Measurements from ENCODE around the gene DROSHA.
A peak's percentile ranks its signal among the peaks of the same experiment; 100 is the strongest.
"Not testable (repeated sequence)": the region's sequence is repeated elsewhere in the genome, so short reads cannot be mapped to it uniquely, and the experiment has no call there.

The DROSHA gene, protein sequence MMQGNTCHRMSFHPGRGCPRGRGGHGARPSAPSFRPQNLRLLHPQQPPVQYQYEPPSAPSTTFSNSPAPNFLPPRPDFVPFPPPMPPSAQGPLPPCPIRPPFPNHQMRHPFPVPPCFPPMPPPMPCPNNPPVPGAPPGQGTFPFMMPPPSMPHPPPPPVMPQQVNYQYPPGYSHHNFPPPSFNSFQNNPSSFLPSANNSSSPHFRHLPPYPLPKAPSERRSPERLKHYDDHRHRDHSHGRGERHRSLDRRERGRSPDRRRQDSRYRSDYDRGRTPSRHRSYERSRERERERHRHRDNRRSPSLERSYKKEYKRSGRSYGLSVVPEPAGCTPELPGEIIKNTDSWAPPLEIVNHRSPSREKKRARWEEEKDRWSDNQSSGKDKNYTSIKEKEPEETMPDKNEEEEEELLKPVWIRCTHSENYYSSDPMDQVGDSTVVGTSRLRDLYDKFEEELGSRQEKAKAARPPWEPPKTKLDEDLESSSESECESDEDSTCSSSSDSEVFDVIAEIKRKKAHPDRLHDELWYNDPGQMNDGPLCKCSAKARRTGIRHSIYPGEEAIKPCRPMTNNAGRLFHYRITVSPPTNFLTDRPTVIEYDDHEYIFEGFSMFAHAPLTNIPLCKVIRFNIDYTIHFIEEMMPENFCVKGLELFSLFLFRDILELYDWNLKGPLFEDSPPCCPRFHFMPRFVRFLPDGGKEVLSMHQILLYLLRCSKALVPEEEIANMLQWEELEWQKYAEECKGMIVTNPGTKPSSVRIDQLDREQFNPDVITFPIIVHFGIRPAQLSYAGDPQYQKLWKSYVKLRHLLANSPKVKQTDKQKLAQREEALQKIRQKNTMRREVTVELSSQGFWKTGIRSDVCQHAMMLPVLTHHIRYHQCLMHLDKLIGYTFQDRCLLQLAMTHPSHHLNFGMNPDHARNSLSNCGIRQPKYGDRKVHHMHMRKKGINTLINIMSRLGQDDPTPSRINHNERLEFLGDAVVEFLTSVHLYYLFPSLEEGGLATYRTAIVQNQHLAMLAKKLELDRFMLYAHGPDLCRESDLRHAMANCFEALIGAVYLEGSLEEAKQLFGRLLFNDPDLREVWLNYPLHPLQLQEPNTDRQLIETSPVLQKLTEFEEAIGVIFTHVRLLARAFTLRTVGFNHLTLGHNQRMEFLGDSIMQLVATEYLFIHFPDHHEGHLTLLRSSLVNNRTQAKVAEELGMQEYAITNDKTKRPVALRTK (N-terminal part only)
- total RNA-seq: 14.0 to 30.1 reads per million in 2 donors

DNA sequence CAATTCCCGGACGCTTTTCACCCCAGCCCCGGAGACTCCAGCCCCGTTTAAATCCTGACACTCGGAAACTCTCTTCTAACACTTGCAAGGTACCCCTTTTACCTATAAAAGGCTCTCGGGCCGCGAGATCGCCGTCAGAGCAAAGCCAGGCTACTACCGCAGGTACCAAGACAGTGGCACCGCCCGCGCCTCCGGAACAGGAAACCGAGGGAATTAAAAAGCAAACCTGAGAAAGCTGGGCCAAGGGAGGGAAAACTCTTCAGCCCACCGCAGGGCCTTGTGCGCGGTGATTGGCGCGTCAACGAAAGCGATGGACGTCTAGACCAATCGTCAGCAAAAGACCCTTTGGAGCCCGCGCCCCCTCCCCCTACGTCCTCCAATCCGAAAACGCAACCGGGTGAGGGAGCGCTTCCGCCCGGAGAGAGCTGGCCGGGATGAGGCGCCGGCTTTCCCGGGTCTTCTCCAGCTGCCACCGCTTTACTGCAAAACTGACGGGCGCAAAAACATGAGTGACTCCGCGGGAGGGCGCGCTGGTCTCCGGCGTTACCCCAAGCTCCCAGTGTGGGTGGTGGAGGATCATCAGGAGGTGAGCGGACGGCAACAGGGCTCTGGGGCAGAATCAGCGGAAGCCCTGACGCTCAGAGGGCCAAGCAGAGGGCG lies at the start of gene DROSHA, which contains the start of gene C5orf22:
Gene DROSHA, minus strand, starts transcription at position 206 of the 660 bp plus-strand sequence. CDS start 3,034 bp downstream, outside the sequence.
Gene C5orf22, plus strand, starts transcription at position 414 of the 660 bp plus-strand sequence. Its CDS starts 92 bp downstream, at position 506.
- peak; percentile 72 to 97 (median 86) for DNase-seq

DNA sequence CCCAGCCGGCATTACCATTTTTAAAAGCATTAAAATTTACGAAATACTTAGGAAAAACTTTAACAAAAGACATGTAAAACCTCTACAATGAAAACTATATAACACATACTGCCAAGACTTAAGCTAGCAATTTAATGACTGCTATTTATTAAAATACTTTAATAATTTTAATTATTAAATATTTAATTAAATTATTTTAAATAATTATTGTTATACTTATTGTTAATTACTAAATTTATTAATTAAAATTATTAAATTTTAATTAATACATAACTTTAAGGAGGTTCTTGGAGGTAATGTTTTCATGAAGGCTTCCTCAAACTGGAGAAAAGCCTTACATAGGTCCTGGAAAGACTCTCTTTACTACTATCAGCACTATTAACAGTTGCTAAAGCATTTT lies 47.7 kb upstream of the DROSHA start:
- no peak for DNase-seq

DNA sequence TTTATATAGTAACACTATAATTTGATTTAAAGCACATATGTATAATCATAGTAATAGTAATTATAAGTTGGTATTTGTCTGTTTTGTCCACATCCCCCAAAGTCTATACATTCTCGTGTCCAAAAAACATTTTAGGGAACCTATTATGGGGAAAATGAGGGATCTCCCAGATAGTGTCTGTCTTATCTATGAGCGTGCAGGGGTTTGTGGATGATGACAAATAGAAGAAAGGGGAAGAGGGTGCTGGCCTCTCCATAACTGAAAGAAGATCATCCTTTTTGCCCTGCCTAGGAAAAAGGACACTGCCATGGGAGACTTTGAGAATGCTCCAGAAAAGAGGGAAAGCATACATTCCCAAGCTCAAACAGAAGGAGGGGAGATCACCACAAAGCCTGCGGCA lies 45.5 kb upstream of the DROSHA start:
- DNase-seq: no peak

DNA sequence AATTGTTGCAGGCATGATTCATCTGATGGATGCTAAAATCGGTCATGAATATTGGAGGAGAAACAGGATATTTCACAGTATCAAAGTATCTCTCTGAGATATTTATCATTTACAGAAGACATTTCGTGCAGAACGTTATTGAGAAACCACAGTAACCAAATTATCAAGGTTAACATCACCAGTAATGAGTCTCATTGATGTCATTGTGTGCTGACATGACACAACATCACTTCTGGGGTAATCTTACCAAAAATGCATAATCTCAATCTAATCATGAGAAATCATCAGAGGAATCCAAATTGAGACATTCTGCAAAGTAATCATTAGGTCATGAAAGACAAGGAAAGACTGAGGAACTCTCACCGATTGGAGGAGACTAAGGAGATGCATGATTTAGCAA lies 42.9 kb upstream of the DROSHA start:
- DNase-seq: peak in 1 of 5 experiments; percentile 94

DNA sequence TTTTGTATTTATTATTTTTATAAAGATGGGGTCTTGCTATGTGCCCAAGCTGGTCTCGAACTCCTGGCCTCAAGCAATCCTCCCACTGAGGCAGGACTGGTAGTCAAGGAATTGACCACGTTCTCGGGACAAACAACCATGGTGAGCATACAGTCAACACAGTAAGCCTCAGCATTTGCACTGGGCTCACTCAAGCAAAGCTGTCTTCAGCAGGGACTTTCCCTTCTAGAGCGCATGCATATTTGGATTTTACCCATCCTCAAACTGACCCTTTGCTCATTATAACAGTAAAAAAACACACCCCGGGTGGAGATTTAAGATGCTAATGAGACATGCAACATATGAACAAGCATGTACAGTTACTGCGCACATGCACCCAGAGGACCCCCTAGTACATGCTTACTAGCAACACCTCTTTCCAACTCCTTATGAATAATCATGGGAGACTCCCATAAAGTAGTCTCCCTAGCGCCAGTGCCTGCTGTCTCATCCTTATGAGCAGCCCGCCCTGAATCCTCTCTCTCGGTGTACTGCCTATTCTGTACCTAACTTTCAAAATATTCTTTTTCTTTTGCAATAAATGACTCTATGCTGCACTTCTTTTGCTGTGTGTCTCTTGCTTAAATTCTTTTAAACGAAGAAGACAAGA lies 41.7 kb upstream of the DROSHA start:
- DNase-seq: peak in 1 of 5 experiments; percentile 58

DNA sequence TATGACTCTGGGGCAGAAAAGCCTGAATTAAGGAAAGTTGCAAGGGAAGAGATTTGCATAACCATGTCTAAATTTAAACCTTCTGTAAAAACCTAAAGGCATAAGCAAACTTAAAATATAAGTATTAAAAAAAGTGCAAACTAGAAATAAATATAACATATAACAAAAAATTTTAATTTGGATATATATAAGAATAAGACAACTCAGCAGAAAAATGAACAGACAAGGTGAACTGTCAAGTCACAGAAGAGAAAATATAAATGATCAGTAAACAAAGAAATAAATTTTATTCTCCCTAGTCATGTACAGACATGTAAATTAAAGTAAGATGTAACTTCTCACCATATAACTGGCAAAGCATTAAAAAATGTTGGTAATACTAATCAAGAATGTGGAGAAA lies 37.2 kb upstream of the DROSHA start:
- no peak for DNase-seq

DNA sequence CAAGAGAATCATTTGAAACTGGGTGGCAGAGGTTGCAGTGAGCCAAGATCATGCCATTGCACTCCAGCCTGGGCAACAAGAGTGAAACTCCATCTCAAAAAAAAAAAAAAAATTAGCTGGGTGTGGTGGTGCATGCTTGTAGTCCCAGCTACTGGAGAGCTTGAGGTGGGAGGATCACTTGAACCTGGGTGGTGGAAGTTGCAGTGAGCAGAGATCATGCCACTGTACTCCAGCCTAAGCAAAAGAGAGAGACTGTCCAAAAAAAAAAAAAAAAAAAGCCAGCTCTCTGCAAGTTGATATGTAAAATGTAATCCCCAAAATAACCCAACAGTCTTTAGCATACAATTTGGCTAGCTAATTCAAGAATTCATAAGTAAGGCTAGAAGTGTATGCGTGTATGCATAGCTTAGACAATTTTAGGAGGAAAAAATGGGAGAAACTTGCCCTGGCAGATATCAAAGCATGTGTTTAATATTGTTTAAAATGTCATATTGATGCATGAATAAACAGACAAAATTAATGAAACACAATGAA lies 36.5 kb upstream of the DROSHA start:
- no peak for DNase-seq

DNA sequence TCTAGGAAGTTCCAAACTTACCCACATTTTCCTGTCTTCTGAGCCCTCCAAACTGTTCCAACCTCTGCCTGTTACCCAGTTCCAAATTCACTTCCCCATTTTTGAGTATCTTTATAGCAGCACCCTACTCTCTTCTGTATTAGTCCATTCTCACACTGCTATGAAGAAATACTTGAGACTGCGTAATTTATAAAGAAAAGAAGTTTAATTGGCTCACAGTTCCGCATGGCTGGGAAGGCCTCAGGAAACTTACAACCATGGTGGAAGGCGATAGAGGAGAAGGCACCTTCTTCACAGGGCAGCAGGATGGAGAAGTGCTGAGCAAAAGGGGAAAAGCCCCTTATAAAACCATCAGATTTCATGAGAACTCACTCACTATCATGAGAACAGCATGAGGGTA lies 34.5 kb upstream of the DROSHA start:
- DNase-seq: not testable (repeated sequence)

DNA sequence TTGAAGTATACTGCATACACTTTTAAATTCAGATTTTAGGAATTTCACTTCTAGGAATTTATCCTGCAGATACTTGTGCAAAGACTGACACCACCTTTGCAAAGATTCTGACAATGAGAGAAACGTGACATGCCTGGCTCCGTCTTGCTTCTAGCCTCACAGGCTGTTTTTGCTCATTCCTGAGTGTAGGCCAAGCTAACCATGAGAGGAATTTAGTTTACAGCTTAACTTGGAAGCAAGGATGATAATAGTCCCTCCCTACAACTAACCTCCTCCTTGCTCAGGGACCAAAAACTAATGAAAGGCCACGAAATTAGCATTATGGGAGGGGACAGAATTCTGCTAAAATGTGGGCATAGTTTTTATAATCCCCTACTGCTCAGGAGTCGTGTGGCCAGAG lies 31.3 kb upstream of the DROSHA start:
- no peak for DNase-seq

DNA sequence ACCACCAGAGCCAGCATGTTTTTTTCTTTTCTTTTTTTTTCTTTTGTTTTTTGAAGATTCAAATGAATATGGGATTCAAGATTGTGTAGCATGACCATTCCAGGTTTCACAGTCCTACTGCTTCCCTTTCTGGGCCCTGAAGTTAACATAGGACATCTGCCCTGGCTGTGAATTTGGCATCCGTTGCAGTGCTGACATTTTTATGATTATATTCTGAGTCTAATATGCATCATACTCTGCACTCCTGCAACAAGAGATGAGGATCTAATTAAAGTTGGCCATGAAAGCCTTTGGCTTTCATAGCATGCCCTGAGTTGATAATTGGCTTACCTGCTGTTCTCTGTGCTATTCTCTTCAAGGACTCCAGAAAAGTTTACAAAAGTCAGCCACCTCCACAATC lies 30.1 kb upstream of the DROSHA start:
- no peak for DNase-seq

DNA sequence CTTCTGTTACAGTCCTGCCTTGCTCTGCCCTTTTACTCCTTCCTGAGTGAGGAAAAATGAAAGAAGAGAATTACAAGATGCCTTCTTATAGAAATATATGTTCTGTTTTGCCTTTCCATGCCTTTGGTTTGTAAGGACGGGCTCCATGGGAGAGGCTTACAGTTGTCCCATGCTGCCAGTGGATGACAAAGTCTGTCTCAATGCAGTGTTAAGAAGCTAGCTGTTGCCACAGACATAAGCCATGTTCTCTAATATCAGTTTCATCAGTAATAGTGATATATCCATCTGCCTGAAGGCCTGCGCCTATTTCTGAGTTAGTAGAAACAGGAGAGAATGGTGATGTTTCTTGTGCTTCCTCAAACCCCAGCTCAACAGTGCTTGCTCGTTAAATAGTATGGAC lies 28.0 kb upstream of the DROSHA start:
- no peak for DNase-seq

DNA sequence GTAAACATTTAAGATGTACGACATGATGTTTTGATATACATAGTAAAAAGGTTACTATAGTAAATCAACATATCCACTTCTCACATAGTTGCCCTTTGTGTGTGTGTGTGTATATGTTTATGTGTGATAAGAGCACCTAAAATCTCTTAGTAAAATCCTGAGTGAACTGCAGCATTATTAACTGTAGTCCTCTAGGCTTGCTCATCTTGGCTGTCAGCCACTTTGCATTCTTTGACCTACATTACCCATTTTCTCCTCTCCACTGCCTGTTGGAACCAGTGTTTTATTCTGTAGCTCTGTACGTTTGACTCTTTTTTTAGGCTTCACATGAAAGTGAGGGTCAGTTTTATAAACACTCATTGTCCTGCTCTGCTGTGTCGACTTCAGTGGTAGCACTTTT lies 24.6 kb upstream of the DROSHA start:
- no peak for DNase-seq

DNA sequence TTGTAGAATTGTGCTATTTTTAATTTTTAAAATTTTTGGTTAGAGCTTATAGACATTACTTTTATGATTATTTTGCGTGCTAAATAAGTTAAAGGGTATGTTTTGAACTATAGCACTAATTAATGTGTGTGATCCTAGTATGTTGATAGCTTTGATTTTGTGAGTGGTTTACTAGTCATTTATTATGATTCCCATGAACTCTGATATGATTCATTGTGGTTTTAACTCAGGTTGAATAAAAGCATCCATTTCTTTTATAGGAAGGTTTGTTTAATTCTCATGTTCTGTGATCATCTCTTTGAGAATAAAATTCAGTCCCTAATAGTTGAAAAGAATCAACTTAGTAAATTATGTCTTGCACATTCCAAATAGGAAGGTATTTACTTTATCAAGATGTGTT lies 22.7 kb upstream of the DROSHA start:
- peak in 1 of 5 experiments; percentile 42 for DNase-seq

DNA sequence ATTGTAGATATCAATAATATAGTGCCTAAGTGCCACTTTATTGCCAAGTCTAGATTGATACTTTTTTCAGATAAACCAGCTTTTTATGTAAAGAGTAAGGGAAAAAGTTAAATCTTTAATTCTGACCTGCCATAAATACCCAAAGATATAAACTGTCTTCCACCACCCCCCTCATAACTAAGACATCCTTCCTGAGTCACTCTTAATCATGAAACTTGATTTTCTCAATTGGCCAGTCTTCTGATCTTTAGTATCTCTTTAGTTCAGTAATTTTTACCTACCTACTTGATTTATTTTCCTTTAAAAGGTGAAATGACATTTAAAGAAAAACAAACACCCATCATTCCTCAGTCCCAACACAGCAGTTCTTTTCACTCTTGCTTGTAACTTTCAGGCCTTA lies 22.0 kb upstream of the DROSHA start:
- DNase-seq: no peak

DNA sequence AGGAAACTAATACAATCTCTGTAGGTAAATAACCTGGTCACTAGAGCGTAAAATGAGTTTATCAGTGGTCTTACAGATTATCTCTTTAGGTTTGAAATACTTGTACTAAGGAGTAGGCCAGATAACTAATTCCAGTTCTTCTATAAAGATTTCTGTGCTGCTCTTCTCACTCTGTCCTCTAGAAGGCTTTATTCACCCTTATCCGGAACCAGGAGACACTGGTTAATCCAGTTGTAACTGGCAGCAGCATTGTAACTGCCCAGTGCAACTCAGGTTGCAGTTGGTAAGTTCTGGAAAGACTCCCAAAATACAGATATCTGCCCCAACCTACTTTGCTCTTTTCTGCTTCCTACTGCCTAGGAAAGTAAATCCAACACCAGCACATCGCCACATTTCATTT lies 20.0 kb upstream of the DROSHA start:
- DNase-seq: no peak

DNA sequence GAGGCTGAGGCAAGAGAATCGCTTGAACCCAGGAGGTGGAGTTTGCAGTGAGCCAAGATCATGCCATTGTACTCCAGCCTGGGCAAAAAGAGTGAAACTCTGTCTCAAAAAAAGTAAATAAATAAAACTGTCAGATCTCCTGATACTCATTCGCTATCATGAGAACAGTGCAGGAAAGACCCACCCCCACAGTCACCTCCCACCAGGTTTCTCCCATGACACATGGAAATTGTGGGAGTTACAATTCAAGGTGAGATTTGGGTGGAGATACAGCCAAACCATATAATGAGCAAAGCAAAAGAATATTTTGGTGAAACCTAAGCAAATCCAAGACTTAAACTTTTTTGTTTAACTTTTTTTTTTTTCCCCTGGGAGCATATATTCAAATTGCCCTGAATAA lies 17.2 kb upstream of the DROSHA start:
- not testable (repeated sequence) for DNase-seq

DNA sequence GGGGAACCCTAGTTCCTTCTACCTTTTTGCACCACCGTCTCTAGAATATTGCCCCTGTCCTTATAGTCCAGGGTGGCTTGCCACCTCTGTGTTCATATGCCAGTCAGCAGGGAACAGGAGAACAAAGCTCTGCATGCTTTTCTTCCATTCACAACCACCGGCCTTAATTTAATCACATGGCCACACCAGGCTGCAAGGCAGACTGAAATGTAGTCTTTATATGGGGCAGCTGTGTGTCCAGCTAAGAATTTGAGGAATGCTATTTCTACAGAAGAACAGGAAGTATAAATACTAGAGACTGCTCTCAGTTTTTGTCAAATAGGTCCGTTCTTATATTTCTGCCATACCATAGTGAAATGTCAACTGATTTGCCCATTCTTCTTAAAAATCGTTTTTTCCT lies 6.0 kb upstream of the DROSHA start:
- no peak for DNase-seq

DNA sequence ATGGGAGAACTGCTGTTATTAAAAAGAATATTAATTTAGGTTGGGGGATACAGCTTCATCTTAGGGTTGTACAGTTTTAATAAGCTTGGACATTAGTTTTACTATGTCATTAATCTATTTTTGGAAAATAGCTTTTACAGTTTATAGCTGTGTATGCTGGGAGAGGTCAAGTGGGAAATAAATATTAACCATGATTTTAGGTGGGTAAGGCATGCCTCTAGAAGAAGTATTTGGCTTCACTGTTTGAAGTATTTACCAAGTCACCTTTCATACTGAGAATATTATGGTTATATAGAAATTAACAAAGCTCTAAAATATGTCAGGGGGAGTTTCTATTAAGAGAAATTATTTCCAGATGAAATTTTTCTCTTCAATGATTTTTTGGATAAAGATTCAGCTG lies 5.5 kb upstream of the DROSHA start:
- DNase-seq: no peak

DNA sequence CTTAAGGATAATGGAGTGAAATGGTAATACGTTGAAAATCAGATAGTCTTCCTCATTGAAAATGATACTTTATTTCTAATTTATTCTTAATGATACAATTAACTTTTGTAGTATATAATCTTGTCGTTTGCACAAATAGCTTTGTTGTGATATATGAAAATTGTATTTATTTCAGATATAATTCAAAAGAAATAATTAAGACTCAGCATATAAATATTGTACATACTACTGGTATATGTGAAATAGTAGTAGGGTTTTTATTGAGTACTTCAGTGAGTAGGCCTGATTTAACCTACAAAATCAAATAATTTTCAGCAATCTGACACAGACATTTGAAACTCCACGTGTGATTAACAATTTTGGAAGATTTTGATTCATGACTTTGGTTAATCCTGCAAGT lies 5.0 kb upstream of the DROSHA start:
- DNase-seq: no peak

DNA sequence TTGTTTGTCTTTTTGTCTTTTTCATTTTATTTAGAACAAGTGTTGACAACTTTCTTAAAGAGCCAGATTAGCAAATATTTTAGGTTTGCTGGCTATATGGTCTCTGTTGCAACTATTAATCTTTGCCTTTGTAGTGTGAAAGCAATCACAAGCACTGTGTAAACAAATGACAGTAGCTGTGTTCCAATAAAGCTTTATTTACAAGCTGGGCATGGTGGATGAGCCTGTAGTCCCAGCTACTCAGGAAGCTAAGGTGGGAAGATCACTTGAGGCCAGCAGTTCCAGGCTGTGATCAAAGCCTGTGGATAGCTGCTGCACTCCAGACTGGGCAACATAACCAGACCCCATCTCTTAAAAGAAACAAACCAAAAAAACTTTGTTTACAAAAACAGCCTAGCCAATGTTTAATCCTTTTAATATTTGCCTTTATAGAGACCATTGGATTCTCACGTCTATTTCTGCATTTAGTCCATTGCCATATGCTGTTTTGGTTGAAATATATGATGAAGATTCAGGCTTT lies 2.7 kb upstream of the DROSHA start:
- DNase-seq: no peak

DNA sequence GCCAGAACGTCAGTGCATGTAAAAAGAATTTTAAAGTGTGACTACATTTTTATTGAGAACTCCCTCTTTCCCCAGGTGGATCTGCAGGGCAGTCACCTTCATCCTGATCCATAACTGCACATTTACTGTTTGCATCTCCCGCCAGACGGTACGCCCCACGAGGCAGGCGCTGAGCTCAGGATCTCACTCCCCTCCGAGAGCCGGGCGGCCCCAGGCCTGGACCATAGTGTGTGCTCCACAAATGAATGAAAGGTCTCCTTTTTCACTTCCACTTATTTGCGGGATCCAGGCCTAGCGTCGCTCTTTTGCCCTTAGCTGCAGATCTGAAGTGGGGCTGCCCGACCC lies 378 bp downstream of the DROSHA start:
- peak in 1 of 5 experiments; percentile 53 for DNase-seq

All from T-helper 2 cell (primary cell).